ENCODE measurements around the gene PRKAR1B.

- TF ChIP-seq CTCF (IDR thresholded peaks at IDR 0.05), result no peak
- no peak for TF ChIP-seq POLR2A (IDR thresholded peaks at IDR 0.05)
Observed at GRCh38 chr7:620056-620455, 107.0 kb downstream of the PRKAR1B start.
